Activated CD4-positive, alpha-beta memory T cell treated with anti-CD3 and anti-CD28 coated beads for 36 hours (primary cell): ENCODE results near the gene BAX. TPM values are rescaled to one million over a fixed set of nuclear protein-coding genes. Genes with fewer than 3 reads are reported as not detected.
A peak's percentile ranks its signal among the peaks of the same experiment; 100 is the strongest.

ENCODE experiments used
- CTCF ChIA-PET: fragments of 350-600 bp; sonication (Branson Sonifier 250); formaldehyde crosslinking; loops from one replicate; lab custom pipeline; 2021; ENCODE audit warnings: antibody characterized with exemption, inconsistent platforms; lab: Charles Lee
- POLR2A ChIA-PET: fragments of 350-600 bp; sonication (Branson Sonifier 250); formaldehyde crosslinking; loops from one replicate; lab custom pipeline; 2021; ENCODE audit warnings: antibody characterized with exemption; lab: Charles Lee
- DNase-seq: peaks from one replicate; pipeline ENCODE4 v3.0.0-alpha.2; 2020
- H3K27ac Mint-ChIP-seq: one replicate; pipeline ENCODE4 v1.8.0; 2021; ENCODE audit warnings: mixed read lengths
- H3K27me3 Mint-ChIP-seq: one replicate; pipeline ENCODE4 v1.8.0; 2021; ENCODE audit warnings: mixed read lengths
- H3K36me3 Mint-ChIP-seq: one replicate; pipeline ENCODE4 v1.8.0; 2021; ENCODE audit warnings: mixed read lengths
- H3K4me1 Mint-ChIP-seq: one replicate; pipeline ENCODE4 v1.8.0; 2021; ENCODE audit warnings: low read depth, mixed read lengths
- H3K4me3 Mint-ChIP-seq: one replicate; pipeline ENCODE4 v1.8.0; 2021; ENCODE audit warnings: mild to moderate bottlenecking, mixed read lengths
- H3K9me3 Mint-ChIP-seq: one replicate; pipeline ENCODE4 v1.8.0; 2021; ENCODE audit warnings: mixed read lengths
- intact Hi-C: fragments of 100-400 bp; cut with micrococcal nuclease; formaldehyde crosslinking; loops from one replicate; pipeline ENCODE4 v1.15.1; 2023
- total RNA-seq, 2 experiments: library from RNA; stranded (reverse); gene quantifications; one replicate each; pipeline ENCODE4 v1.2.3, GENCODE V29; 2021

The BAX gene
- total RNA-seq, 2 experiments from 2014 or later, result 173 to 181 TPM

GRCh38 chr19:48990400-48990799 lies 35.7 kb downstream of the BAX start:
- intact Hi-C loops, result loop anchor here (10.0 kb wide), 1 partner anchor 94 kb away; the partner anchor contains the start of gene SNRNP70
- CTCF ChIA-PET, result interaction anchor here (1.5 to 1.9 kb wide), 2 partner anchors 10 to 195 kb away, joined by 3 to 10 read pairs; no protein-coding TSS in a partner anchor
- no peak for DNase-seq

DNA sequence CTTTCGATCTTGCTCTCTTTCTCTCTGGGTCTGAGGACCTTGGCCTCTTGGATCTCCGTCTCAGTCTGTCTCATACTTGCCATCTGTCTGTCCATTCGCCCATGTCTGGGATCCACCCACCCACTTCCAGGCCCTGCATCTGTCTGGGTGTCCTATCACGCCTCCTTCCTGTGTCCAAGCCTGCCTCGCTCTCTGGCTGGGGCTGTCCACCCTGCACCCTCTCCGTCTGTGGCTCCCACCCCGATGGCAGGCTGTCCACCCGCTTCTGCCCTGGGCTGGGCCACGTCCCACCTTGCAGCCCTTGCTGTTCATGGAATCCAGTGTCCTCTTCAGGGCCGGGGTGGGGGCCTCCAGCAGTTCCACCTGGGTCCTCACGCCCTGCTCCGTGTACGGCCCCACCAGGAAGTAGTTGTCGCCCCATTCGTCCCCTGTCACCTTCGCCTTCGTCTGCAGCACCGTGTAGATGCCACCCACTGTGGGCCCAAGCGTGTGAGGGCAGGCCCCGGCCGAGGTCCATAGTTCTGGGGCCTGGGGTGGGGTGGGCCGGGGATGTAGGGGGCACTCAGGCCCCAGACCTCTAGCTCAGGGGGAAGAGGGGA lies 36.4 kb downstream of the BAX start:
- Mint-ChIP-seq H3K4me3 (no peak overlapping the region), H3K9me3 (no peaks in the 10 kb centered on the region), H3K27ac (no peak overlapping the region), H3K4me1 (peaks cover 44% of the 10 kb centered on the region), H3K36me3 (peaks cover 17% of the 10 kb centered on the region), H3K27me3 (no peaks in the 10 kb centered on the region)
- intact Hi-C loops, result loop anchor here (10.0 kb wide), 1 partner anchor 94 kb away; the partner anchor contains the start of gene SNRNP70
- DNase-seq, result no peak
- POLR2A ChIA-PET, result interaction anchor here (0.6 kb wide), 1 partner anchor 212 kb away, joined by 3 read pairs; no protein-coding TSS in a partner anchor
- CTCF ChIA-PET, result interaction anchor here (1.2 to 2.9 kb wide), 5 partner anchors 9 to 208 kb away, joined by 3 to 41 read pairs (median 10); no protein-coding TSS in a partner anchor

More at GRCh38 chr19:48990400-48990799, 35.7 kb downstream of the BAX start:
- no peak overlapping the region for H3K4me3 Mint-ChIP-seq
- POLR2A ChIA-PET, result interaction anchor here (0.6 kb wide), 1 partner anchor 211 kb away, joined by 3 read pairs; no protein-coding TSS in a partner anchor
- no peaks in the 10 kb centered on the region for H3K27me3 Mint-ChIP-seq
- H3K27ac Mint-ChIP-seq, result no peak overlapping the region
- peaks cover 44% of the 10 kb centered on the region for H3K4me1 Mint-ChIP-seq
- H3K9me3 Mint-ChIP-seq, result no peaks in the 10 kb centered on the region
- peaks cover 17% of the 10 kb centered on the region for H3K36me3 Mint-ChIP-seq

DNA sequence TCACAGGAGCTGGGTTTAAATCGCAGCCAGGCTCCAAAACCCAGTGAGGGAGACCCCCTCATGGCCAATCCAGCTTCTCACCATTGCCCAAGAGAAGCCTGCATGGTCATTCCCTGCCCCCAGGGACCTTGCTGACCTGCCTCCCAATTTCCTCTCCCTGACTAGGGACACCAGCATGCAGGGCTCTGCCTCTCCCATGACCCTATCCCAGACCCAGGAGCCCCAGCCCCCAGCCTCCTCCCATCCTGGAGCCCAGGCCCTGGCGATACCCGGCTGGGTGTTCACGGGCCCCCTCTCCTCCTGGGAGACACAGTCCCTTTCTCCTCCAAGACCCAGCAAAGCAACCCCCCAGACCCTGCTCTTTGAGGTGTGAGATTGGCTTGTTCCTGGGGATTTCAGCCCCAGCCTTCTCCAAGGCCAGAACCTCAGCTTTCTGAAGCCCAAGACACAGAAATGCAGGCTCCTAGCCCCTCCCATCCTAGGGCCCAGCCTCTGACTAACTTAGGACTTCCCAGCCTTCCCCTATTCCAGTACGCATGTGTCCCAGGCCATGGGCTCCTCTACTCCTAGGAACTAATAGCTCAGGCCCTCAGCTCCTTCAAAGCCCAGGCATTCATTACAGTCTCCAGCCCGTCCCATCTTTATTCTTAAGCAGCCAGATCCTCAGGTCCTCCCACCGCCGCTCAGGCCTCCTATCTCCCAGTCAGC lies 37.4 kb downstream of the BAX start:
- Mint-ChIP-seq H3K27me3 (no peaks in the 10 kb centered on the region), H3K4me1 (peaks cover 44% of the 10 kb centered on the region), H3K36me3 (peaks cover 17% of the 10 kb centered on the region), H3K27ac (peak overlapping the region; percentile 93), H3K4me3 (peak overlapping the region; percentile 96), H3K9me3 (no peaks in the 10 kb centered on the region)
- intact Hi-C loops, result loop anchor here (10.0 kb wide), 1 partner anchor 93 kb away; the partner anchor contains the start of gene SNRNP70
- ChIA-PET POLR2A (interaction anchor here (0.9 to 1.7 kb wide), 3 partner anchors 118 to 196 kb away, joined by 3 to 6 read pairs (median 5); no protein-coding TSS in a partner anchor), CTCF (interaction anchor here (0.9 to 2.9 kb wide), 7 partner anchors 8 to 207 kb away, joined by 3 to 41 read pairs (median 14); partner anchors contain the start of genes FTL and NUCB1)
- no peak for DNase-seq

- Mint-ChIP-seq H3K9me3 (no peaks in the 10 kb centered on the region), H3K4me1 (peaks cover 41% of the 10 kb centered on the region), H3K4me3 (peak overlapping the region; percentile 96), H3K36me3 (peaks cover 18% of the 10 kb centered on the region), H3K27ac (peak overlapping the region; percentile 93), H3K27me3 (no peaks in the 10 kb centered on the region)
- intact Hi-C loops, result loop anchor here (1.0 to 10.0 kb wide), 5 partner anchors 27 to 197 kb away; partner anchors contain the start of genes CGB2, FTL and SNRNP70
- POLR2A ChIA-PET, result interaction anchor here (0.5 to 2.3 kb wide), 13 partner anchors 8 to 539 kb away, joined by 3 to 7 read pairs (median 4); partner anchors contain the start of genes FTL and NUCB1
- CTCF ChIA-PET, result interaction anchor here (0.8 to 2.9 kb wide), 28 partner anchors 9 to 684 kb away, joined by 3 to 41 read pairs (median 6); partner anchors contain the start of genes BAX, FTL, LIN7B and NUCB1
- DNase-seq, result no peak
Measured at GRCh38 chr19:48992581-48993174, 38.0 kb downstream of the BAX start.

DNA sequence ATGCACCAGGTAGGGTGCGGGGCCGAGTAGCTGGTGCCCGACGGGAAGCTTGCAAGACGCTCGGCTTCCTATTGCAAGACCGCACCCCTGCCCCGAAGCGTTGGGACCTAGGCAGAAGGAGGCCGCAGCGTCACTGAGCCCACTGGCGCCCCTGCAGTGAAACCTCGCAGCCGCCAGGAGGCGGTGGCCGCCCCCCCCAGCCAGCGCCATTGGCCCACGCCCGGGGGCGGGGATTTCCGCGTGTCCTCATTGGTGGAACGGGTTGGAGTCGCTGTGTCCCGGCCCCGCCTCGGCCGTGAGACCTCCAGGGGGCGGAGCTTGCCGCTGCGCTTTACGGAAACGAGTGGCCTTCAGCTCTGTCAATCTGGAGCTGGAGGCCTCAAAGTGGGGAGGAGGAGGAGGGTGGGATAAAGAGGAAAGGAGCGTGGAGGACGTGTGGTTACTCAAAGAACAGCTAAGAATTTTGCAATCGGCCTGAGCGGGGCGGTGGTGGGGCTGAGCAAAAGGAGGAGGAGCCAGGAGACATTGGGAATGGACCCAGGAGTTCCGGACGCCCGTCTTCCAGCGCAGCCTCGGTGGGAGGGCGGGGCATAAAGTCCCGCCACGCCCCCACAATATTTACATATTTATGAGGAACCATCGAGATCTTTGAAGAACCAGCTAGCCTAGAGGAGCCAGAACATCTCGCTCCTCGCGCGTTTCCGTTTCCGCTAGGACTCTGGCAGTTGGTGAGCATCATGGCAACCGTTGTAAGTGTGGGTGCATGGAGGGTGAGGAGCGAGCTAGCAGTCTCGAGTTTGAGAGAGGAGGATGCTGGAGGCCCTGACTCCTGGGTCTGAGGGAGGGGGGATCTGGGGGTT lies 38.7 kb downstream of the BAX start, which contains the start of the genes GYS1 and RUVBL2:
TSS of gene GYS1 (minus strand) at position 135 of the 860 bp plus-strand sequence. CDS start 197 bp downstream, outside the sequence.
TSS of gene RUVBL2 (plus strand) at position 713 of the 860 bp plus-strand sequence. CDS start at position 738, 25 bp downstream.
- no peaks in the 10 kb centered on the region for H3K9me3 Mint-ChIP-seq
- intact Hi-C loops, result loop anchor here (1.0 to 10.0 kb wide), 5 partner anchors 28 to 198 kb away; partner anchors contain the start of genes CGB2, FTL and SNRNP70
- peaks cover 16% of the 10 kb centered on the region for H3K36me3 Mint-ChIP-seq
- peak within 1 kb of the TSS; percentile 96 for H3K4me3 Mint-ChIP-seq
- POLR2A ChIA-PET, result interaction anchor here (0.5 to 2.3 kb wide), 18 partner anchors 9 to 538 kb away, joined by 3 to 7 read pairs (median 3); partner anchors contain the start of genes BAX, FTL and NUCB1
- no peaks in the 10 kb centered on the region for H3K27me3 Mint-ChIP-seq
- peak within 1 kb of the TSS; percentile 93 for H3K27ac Mint-ChIP-seq
- peak; percentile 99 for DNase-seq
- CTCF ChIA-PET, result interaction anchor here (0.6 to 2.9 kb wide), 49 partner anchors 10 to 684 kb away, joined by 3 to 41 read pairs (median 5); partner anchors contain the start of genes BAX, CA11, FTL and LIN7B
- peaks cover 43% of the 10 kb centered on the region for H3K4me1 Mint-ChIP-seq

DNA sequence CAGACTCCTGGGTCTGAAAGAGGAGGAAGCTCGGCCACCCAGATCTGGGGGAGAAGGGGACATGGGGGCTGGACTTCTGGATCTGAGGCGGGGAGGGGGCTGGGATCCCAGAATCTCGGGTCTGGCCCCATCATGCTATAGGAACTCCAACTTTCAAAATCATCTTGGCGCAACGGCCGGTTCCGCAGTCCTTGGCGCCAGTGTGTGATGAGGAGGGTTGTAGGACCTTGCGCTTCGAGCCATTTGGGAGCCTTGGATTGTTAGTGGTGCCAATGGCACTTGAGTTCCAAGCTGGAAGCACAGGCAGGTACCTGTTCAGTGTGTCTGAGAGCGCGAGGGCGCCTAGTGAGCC lies 39.3 kb downstream of the BAX start:
- intact Hi-C loops, result loop anchor here (10.0 kb wide), 1 partner anchor 91 kb away; the partner anchor contains the start of gene SNRNP70
- Mint-ChIP-seq H3K36me3 (peaks cover 18% of the 10 kb centered on the region), H3K9me3 (no peaks in the 10 kb centered on the region), H3K27me3 (no peaks in the 10 kb centered on the region), H3K4me1 (peaks cover 43% of the 10 kb centered on the region), H3K27ac (peak overlapping the region; percentile 93), H3K4me3 (peak overlapping the region; percentile 96)
- ChIA-PET CTCF (interaction anchor here (0.6 to 2.9 kb wide), 27 partner anchors 10 to 683 kb away, joined by 3 to 41 read pairs (median 5); partner anchors contain the start of genes BAX, FTL, LIN7B and NUCB1), POLR2A (interaction anchor here (0.6 to 2.3 kb wide), 10 partner anchors 15 to 255 kb away, joined by 3 to 7 read pairs (median 3); partner anchors contain the start of genes BAX and FTL)
- DNase-seq, result no peak

- peak; percentile 71 for DNase-seq
- no peaks in the 10 kb centered on the region for H3K9me3 Mint-ChIP-seq
- peaks cover 23% of the 10 kb centered on the region for H3K36me3 Mint-ChIP-seq
- H3K4me3 Mint-ChIP-seq, result no peak overlapping the region
- no peaks in the 10 kb centered on the region for H3K27me3 Mint-ChIP-seq
- no peak overlapping the region for H3K27ac Mint-ChIP-seq
- intact Hi-C loops, result loop anchor here (10.0 kb wide), 1 partner anchor 87 kb away; the partner anchor contains the start of gene SNRNP70
- ChIA-PET POLR2A (no interaction called here), CTCF (interaction anchor here (0.6 to 4.3 kb wide), 10 partner anchors 13 to 202 kb away, joined by 3 to 42 read pairs (median 4); a partner anchor contains a TSS)
- peaks cover 27% of the 10 kb centered on the region for H3K4me1 Mint-ChIP-seq
Measured at GRCh38 chr19:48997972-48998371, 43.3 kb downstream of the BAX start.

DNA sequence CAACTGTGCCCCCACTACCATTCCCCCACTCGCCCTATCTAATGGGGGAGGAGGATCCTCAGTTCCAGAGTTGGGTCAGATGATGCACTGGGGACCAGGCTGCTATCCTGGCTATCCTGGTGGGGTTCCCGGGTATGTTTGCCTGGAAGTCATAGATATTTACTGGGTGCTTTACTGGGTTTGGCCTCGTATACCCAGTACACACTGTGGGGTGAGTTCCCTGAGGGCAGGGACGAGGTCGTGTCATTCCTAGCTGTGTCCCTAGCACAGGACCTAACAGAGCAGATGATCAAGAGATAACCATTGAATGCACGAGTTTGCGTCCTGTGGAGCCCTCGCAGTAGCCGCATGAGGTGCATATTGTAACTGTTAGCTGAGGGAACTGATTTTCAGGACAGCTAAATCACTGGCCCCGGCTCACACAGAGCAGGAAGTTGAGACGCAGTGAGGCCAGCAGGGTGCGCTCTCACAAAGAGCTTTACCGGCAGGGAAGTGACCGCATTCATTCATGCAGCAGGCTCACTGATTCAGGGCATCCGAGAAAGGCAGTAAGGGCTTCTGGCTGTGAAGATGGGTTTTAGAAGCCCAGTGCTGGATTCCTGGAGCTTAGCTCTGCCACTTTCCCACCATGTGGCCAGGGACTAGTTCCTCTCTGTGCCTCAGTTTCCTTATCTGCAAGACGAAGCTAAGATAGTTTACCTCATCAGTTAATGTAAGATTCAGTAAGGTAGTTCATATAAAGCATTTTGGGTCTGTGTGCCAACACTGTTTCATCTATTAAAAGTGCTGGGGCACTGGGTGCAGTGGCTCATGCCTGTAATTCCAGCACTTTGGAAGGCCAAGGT lies 45.0 kb downstream of the BAX start:
- intact Hi-C loops, result loop anchor here (10.0 kb wide), 1 partner anchor 85 kb away; the partner anchor contains the start of gene SNRNP70
- ChIA-PET CTCF (interaction anchor here (0.6 to 4.3 kb wide), 31 partner anchors 9 to 225 kb away, joined by 3 to 42 read pairs (median 4); partner anchors contain the start of genes CGB7 and HSD17B14), POLR2A (interaction anchor here (1.1 to 1.2 kb wide), 2 partner anchors 14 to 18 kb away, joined by 3 read pairs; no protein-coding TSS in a partner anchor)
- Mint-ChIP-seq H3K4me3 (no peak overlapping the region), H3K4me1 (peaks cover 18% of the 10 kb centered on the region), H3K27ac (peak overlapping the region; percentile 38), H3K9me3 (no peaks in the 10 kb centered on the region), H3K27me3 (no peaks in the 10 kb centered on the region), H3K36me3 (peaks cover 27% of the 10 kb centered on the region)
- peak; percentile 84 for DNase-seq

DNA sequence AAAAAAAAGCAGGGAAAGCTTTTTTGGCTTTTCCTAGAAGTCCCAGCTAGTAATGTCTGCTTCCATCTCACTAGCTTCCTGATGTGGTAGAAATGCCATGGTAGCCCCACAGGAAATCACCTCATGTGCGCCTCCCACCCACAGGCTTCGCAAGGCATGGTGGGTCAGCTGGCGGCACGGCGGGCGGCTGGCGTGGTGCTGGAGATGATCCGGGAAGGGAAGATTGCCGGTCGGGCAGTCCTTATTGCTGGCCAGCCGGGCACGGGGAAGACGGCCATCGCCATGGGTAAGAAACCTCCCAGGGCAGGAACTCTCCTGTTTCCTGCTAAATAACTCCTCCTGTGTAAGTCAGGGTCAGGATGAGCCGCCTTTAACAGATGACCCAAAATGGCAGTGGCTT lies 49.5 kb downstream of the BAX start:
- no peak for DNase-seq
- Mint-ChIP-seq H3K9me3 (no peaks in the 10 kb centered on the region), H3K36me3 (peaks cover 27% of the 10 kb centered on the region), H3K4me3 (no peak overlapping the region), H3K27me3 (no peaks in the 10 kb centered on the region), H3K4me1 (peaks cover 5% of the 10 kb centered on the region), H3K27ac (no peak overlapping the region)
- intact Hi-C loops, result no loop called here
- ChIA-PET POLR2A (no interaction called here), CTCF (interaction anchor here (1.1 to 1.3 kb wide), 3 partner anchors 14 to 216 kb away, joined by 3 to 4 read pairs (median 3); no protein-coding TSS in a partner anchor)
